GM10266 (cell line): ENCODE data around the gene PRKD3.

Source experiments
- DNase-seq: peaks from one replicate; pipeline ENCODE4 v3.0.0; 2012; ENCODE audit errors: extremely low spot score
- TF ChIP-seq, protein P1 (sequence below): IDR thresholded peaks from 2 replicates; pipeline ENCODE4 v1.5.1; 2012; ENCODE audit warnings: mild to moderate bottlenecking, low read depth; ENCODE audit not compliant: control insufficient read depth, insufficient read depth; ENCODE audit errors: missing control alignments

The PRKD3 gene

DNA sequence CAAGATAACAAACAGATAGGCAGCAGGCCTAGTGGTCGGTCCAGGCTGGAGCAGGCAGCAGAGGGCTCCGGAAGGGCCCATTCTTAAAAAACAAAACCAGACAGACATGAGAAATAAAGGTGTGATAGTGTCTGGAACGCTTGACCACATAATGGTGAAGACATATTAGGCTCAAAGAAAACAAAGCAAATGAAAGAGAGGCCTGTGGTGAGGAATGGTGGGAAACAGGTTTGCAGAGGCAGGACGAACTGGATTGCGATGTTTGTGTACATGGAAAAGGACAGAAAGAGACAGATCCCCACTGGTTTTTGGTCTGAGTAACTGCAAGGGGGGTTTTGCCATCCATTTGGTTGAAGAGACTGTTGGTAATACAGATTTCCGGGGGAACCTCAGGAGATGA, 39.7 kb upstream of the PRKD3 start:
- TF ChIP-seq, protein P1, sequence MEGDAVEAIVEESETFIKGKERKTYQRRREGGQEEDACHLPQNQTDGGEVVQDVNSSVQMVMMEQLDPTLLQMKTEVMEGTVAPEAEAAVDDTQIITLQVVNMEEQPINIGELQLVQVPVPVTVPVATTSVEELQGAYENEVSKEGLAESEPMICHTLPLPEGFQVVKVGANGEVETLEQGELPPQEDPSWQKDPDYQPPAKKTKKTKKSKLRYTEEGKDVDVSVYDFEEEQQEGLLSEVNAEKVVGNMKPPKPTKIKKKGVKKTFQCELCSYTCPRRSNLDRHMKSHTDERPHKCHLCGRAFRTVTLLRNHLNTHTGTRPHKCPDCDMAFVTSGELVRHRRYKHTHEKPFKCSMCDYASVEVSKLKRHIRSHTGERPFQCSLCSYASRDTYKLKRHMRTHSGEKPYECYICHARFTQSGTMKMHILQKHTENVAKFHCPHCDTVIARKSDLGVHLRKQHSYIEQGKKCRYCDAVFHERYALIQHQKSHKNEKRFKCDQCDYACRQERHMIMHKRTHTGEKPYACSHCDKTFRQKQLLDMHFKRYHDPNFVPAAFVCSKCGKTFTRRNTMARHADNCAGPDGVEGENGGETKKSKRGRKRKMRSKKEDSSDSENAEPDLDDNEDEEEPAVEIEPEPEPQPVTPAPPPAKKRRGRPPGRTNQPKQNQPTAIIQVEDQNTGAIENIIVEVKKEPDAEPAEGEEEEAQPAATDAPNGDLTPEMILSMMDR = no peak
- no peak for DNase-seq

DNA sequence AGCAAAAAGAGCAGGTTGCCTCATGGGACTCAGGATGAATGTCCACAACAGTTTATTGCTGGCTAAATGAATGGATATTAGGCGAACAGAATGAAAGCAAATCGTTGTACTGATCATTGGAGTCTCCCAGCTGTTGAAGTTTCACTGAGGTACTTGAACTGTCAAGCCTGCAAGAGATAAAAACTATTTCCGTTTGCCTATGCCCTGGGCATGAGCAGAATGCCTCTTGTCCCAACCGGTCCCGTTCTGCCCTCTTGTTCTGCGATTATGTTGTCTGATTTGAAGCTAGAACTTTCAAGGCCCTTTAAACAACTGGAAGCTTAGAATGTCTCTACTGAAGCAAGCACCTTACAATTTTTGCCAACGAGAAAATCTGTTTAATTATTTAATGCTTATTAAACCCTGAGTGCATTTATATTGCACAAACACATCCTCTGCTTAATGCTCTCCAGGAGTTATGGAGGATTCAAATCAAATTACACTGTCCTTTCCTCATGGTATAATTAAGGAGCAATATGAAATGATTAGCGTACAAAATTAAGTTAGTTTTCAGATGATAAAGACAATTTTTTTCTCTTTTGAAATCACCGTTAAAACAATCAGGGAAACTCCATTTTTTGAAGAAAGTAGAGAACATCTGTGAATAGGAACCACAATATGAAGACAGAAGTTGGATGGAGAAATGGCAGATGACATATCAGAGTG, 37.5 kb upstream of the PRKD3 start:
- no peak for DNase-seq
- TF ChIP-seq, protein P1 = no peak

- no peak for DNase-seq
- TF ChIP-seq, protein P1 = no peak
These were observed 36.7 kb upstream of the PRKD3 start for GRCh38 chr2:37361216-37361815.

DNA sequence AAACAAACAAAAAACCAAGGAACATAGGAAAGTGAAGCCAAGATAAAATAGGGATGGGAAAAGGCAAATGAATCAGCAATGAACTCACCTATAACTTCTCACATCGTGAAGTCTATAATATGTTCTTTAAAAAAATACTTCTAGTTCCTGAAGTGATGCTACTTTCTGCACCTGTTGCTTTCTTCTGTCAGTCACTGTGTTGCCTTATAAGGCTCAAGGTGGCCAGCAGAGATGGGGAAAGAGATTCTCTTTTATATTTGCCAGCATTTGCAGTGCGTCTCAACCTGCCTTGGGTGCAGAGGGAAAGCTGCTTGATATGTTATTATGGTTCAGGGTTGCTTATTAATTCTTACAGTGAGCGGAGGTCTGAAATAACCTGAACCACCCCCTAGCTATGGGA, 33.8 kb upstream of the PRKD3 start:
- TF ChIP-seq, protein P1 = no peak
- no peak for DNase-seq

DNA sequence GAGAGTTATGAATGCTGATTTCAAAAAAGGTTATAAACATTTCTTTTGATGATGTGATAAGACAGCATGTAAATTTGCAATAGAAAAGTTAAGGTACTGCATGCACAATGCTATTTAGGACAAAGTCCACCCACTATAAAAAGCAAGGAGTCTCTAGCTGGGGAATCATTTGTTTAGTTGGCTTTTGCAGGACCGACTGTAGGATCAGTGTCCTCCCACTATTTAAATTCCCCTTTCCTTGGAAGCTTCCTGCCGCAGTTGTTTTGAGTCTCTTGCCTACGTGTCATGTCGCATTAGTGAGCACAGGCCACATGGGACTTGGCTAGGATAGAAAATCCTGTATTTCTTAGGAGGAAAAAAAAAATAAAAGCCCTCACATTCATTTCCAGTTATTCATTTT, 32.9 kb upstream of the PRKD3 start:
- TF ChIP-seq, protein P1 = no peak
- no peak for DNase-seq

GRCh38 chr2:37357069-37357468, 32.4 kb upstream of the PRKD3 start:
- TF ChIP-seq, protein P1 = no peak
- DNase-seq = no peak

GRCh38 chr2:37356299-37356698, 31.7 kb upstream of the PRKD3 start:
- DNase-seq = no peak

More at GRCh38 chr2:37356299-37356698, 31.7 kb upstream of the PRKD3 start:
- TF ChIP-seq, protein P1 = no peak
